DND-41 (cell line): Measurements from ENCODE around the gene MEGF11.

ENCODE experiments used
- ATAC-seq: fragments of 200-7000 bp; cut with Tn5 transposase; 3 replicates; pipeline ENCODE4 v1.9.1; 2021; ENCODE audit warnings: low read depth; ENCODE audit not compliant: insufficient read depth
- DNase-seq: peaks from one replicate; pipeline ENCODE4 v3.0.0-alpha.2; 2020
- H2AFZ ChIP-seq: 2 replicates; pipeline ENCODE4 v1.6.0; 2012; ENCODE audit warnings: low read depth, low read length
- H3K27ac ChIP-seq: 2 replicates; pipeline ENCODE4 v1.5.1; 2012; ENCODE audit warnings: low read length, inconsistent platforms
- H3K27me3 ChIP-seq: fragments of 200-600 bp; sonication (generic); 2 replicates; pipeline ENCODE4 v1.6.0; 2012; ENCODE audit warnings: low read length, mild to moderate bottlenecking, inconsistent platforms; ENCODE audit not compliant: insufficient read depth, poor library complexity
- H3K36me3 ChIP-seq: 2 replicates; pipeline ENCODE4 v1.5.1; 2012; ENCODE audit warnings: low read length, inconsistent platforms; ENCODE audit not compliant: insufficient read depth
- H3K4me1 ChIP-seq: 2 replicates; pipeline ENCODE4 v1.5.1; 2012; ENCODE audit warnings: mild to moderate bottlenecking, low read length; ENCODE audit not compliant: insufficient read depth
- H3K4me2 ChIP-seq: 2 replicates; pipeline ENCODE4 v1.6.0; 2012; ENCODE audit warnings: mild to moderate bottlenecking, moderate library complexity, low read length, inconsistent platforms; ENCODE audit not compliant: insufficient read depth
- H3K4me3 ChIP-seq, 2 experiments: fragments of 200-600 bp in 1 of 2; shearing (Covaris generic) in 1 of 2; 2 replicates each; pipeline ENCODE4 v1.5.1; 2012 to 2016; ENCODE audit warnings: inconsistent platforms in 2 of 2, low read length in 2 of 2, mild to moderate bottlenecking in 2 of 2, low read depth in 1 of 2, moderate library complexity in 1 of 2
- H3K79me2 ChIP-seq: 2 replicates; pipeline ENCODE4 v1.6.0; 2012; ENCODE audit warnings: low read length, inconsistent platforms; ENCODE audit not compliant: insufficient read depth
- H3K9ac ChIP-seq: 2 replicates; pipeline ENCODE4 v1.6.0; 2012; ENCODE audit warnings: low read depth, mild to moderate bottlenecking, inconsistent platforms, low read length, moderate library complexity
- H3K9me3 ChIP-seq: 2 replicates; pipeline ENCODE4 v1.5.1; 2012; ENCODE audit warnings: low read length, moderate library complexity, mild to moderate bottlenecking, inconsistent platforms; ENCODE audit not compliant: insufficient read depth, severe bottlenecking
- H4K20me1 ChIP-seq: 2 replicates; pipeline ENCODE4 v1.6.0; 2012; ENCODE audit warnings: low read length; ENCODE audit not compliant: insufficient read depth
- EZH2 ChIP-seq: IDR thresholded peaks from 3 replicates; pipeline ENCODE4 v1.6.1; 2012; ENCODE audit warnings: borderline replicate concordance, low read depth, mild to moderate bottlenecking, moderate library complexity, low read length, inconsistent platforms; ENCODE audit not compliant: severe bottlenecking
- TF ChIP-seq, protein P1 (sequence below): IDR thresholded peaks from 2 replicates; pipeline ENCODE4 v1.5.1; 2012; ENCODE audit warnings: borderline replicate concordance, low read length, moderate library complexity, mild to moderate bottlenecking; ENCODE audit not compliant: poor library complexity, severe bottlenecking; ENCODE audit errors: extremely low read depth

Gene MEGF11

DNA sequence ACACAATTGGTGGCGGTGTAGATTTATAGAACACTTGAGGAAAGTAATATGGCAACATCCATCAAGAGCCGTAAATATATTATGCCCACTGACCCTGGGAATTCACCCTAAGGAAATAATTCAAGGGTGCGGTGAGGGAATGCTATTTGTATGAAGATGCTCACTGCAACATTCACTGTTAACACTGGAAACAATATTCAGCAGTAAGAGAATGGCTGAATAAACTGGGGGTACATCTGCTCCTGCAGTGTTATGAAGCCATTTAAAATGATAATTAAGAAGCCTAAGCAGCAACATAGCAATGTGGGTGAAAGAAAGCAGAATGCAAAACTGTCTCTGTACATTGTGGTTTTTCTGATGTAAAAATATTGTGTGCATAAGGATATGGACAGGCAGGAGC, 296.7 kb downstream of the MEGF11 start:
- TF ChIP-seq, protein P1, sequence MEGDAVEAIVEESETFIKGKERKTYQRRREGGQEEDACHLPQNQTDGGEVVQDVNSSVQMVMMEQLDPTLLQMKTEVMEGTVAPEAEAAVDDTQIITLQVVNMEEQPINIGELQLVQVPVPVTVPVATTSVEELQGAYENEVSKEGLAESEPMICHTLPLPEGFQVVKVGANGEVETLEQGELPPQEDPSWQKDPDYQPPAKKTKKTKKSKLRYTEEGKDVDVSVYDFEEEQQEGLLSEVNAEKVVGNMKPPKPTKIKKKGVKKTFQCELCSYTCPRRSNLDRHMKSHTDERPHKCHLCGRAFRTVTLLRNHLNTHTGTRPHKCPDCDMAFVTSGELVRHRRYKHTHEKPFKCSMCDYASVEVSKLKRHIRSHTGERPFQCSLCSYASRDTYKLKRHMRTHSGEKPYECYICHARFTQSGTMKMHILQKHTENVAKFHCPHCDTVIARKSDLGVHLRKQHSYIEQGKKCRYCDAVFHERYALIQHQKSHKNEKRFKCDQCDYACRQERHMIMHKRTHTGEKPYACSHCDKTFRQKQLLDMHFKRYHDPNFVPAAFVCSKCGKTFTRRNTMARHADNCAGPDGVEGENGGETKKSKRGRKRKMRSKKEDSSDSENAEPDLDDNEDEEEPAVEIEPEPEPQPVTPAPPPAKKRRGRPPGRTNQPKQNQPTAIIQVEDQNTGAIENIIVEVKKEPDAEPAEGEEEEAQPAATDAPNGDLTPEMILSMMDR: no peak
- TF ChIP-seq EZH2: no peak
- no peak for DNase-seq
- H3K4me2 ChIP-seq: no peak overlapping the region
- H4K20me1 ChIP-seq: peaks cover 5% of the 10 kb centered on the region; the same call in 1 of the 2 replicates
- no peaks in the 10 kb centered on the region for H3K36me3 ChIP-seq
- no peak overlapping the region for H3K9ac ChIP-seq
- H3K27me3 ChIP-seq: no peaks in the 10 kb centered on the region
- no peak for ATAC-seq
- no peaks in the 10 kb centered on the region for H3K79me2 ChIP-seq
- H3K4me1 ChIP-seq: no peaks in the 10 kb centered on the region
- H2AFZ ChIP-seq: no peak overlapping the region
- no peak overlapping the region for H3K4me3 ChIP-seq
- no peaks in the 10 kb centered on the region for H3K9me3 ChIP-seq
- no peak overlapping the region for H3K27ac ChIP-seq

DNA sequence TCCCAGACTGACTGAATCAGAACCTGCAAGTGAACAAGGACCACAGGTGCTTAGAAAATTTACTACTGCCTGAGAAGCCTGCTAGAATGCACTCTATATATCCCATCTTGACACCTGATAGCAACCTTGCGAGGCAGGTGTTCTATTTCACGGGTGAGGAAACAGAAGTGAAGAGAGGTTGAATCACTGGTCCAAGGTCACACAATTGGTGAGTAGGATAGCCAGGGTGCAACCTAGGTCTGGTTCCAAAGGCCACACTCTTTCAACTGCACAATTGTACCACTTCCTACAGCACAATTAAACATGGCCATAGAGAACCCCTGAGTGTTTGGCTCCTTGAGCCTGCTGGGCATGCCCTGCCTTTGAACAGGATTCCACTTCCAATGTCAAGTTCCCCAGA, 297.2 kb downstream of the MEGF11 start:
- Histone ChIP-seq H3K27me3 (no peaks in the 10 kb centered on the region), H2AFZ (no peak overlapping the region), H3K4me1 (no peaks in the 10 kb centered on the region), H3K36me3 (no peaks in the 10 kb centered on the region), H3K4me2 (no peak overlapping the region), H4K20me1 (peaks cover 5% of the 10 kb centered on the region; the same call in 1 of the 2 replicates), H3K9me3 (no peaks in the 10 kb centered on the region), H3K9ac (no peak overlapping the region), H3K27ac (no peak overlapping the region), H3K79me2 (no peaks in the 10 kb centered on the region), H3K4me3 (no peak overlapping the region)
- ATAC-seq (no peak), DNase-seq (no peak)
- TF ChIP-seq, protein P1: no peak
- TF ChIP-seq EZH2: no peak

DNA sequence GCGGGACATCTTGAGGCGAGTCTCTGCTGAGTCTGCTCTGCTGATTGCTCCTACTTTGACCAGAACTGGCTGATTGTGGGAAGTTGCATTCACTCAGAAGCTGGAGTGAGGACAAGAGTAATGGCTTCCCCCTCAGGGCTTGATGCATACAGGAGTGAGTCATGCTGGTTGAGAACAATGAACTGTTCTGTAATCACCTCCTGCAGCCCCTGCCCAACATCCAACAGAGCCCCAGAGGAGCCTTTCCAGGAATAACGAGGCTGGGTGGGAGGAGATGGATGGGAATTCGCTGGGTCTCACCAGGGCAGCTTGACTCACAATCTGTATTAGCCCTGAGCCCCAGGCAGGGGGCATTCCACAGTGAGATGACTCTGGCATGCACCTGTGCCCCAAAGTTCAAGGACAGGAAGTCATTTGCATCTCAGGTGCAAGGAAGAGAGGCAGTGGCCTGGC, 299.2 kb downstream of the MEGF11 start:
- no peak overlapping the region for H2AFZ ChIP-seq

More for the DNA sequence above, 299.2 kb downstream of the MEGF11 start:
- TF ChIP-seq EZH2: no peak
- TF ChIP-seq, protein P1: no peak
- Histone ChIP-seq H3K4me3 (no peak overlapping the region), H3K4me2 (no peak overlapping the region), H3K27ac (no peak overlapping the region), H3K4me1 (no peaks in the 10 kb centered on the region), H3K27me3 (no peaks in the 10 kb centered on the region), H3K36me3 (no peaks in the 10 kb centered on the region), H3K79me2 (no peaks in the 10 kb centered on the region), H3K9me3 (no peaks in the 10 kb centered on the region), H4K20me1 (peaks cover 5% of the 10 kb centered on the region; the same call in 1 of the 2 replicates), H3K9ac (no peak overlapping the region)
- DNase-seq: no peak
- no peak for ATAC-seq
